ENCODE measurements around the gene GIT1. TPM values are rescaled to one million over a fixed set of nuclear protein-coding genes. Genes with fewer than 3 reads are reported as not detected.
"Not testable (repeated sequence)": the region's sequence is repeated elsewhere in the genome, so short reads cannot be mapped to it uniquely, and the experiment has no call there.

GIT1 gene
- total RNA-seq, 1 donor from 2014 or later = 37.1 TPM

- DNase-seq (ENCODE audit: low spot score) = peak; percentile 76
These were observed 21.7 kb downstream of the GIT1 start for GRCh38 chr17:29567554-29568330.

- no peak for DNase-seq (ENCODE audit: low spot score)
These were observed 22.2 kb downstream of the GIT1 start for GRCh38 chr17:29567304-29567553.

GRCh38 chr17:29566473-29567303 lies 22.8 kb downstream of the GIT1 start, which contains the start of gene ABHD15:
Gene ABHD15, minus strand, starts transcription at chr17:29567037. Its CDS starts 71 bp downstream, at chr17:29566966.
- DNase-seq (ENCODE audit: low spot score) = peak; percentile 75

- peak; percentile 54 for DNase-seq (ENCODE audit: low spot score)
These were observed 23.6 kb downstream of the GIT1 start for GRCh38 chr17:29565643-29566472.

GRCh38 chr17:29563816-29564215 lies 25.6 kb downstream of the GIT1 start:
- DNase-seq (ENCODE audit: low spot score) = no peak

- DNase-seq (ENCODE audit: low spot score) = no peak
These were observed 26.8 kb downstream of the GIT1 start for GRCh38 chr17:29562615-29563014.

- no peak for DNase-seq (ENCODE audit: low spot score)
These were observed 27.6 kb downstream of the GIT1 start for GRCh38 chr17:29561554-29562517.

GRCh38 chr17:29560316-29560715 lies 29.1 kb downstream of the GIT1 start:
- no peak for DNase-seq (ENCODE audit: low spot score)

GRCh38 chr17:29559640-29560039 lies 29.8 kb downstream of the GIT1 start:
- no peak for DNase-seq (ENCODE audit: low spot score)

- not testable (repeated sequence) for DNase-seq (ENCODE audit: low spot score)
These were observed 31.3 kb downstream of the GIT1 start for GRCh38 chr17:29558139-29558538.

GRCh38 chr17:29557739-29558116 lies 31.7 kb downstream of the GIT1 start:
- DNase-seq (ENCODE audit: low spot score) = no peak

GRCh38 chr17:29557085-29557738 lies 32.2 kb downstream of the GIT1 start:
- DNase-seq (ENCODE audit: low spot score) = no peak

- DNase-seq (ENCODE audit: low spot score) = no peak
These were observed 33.6 kb downstream of the GIT1 start for GRCh38 chr17:29555840-29556239.

- no peak for DNase-seq (ENCODE audit: low spot score)
These were observed 40.1 kb downstream of the GIT1 start for GRCh38 chr17:29549177-29549923.

- no peak for DNase-seq (ENCODE audit: low spot score)
These were observed 42.6 kb downstream of the GIT1 start for GRCh38 chr17:29546830-29547229.

- DNase-seq (ENCODE audit: low spot score) = no peak
These were observed 43.4 kb downstream of the GIT1 start for GRCh38 chr17:29546085-29546484.

GRCh38 chr17:29544066-29544465 lies 45.4 kb downstream of the GIT1 start:
- no peak for DNase-seq (ENCODE audit: low spot score)

- no peak for DNase-seq (ENCODE audit: low spot score)
These were observed 55.5 kb downstream of the GIT1 start for GRCh38 chr17:29533976-29534375.

- no peak for DNase-seq (ENCODE audit: low spot score)
These were observed 63.1 kb downstream of the GIT1 start for GRCh38 chr17:29526322-29526721.

GRCh38 chr17:29524692-29525091 lies 64.8 kb downstream of the GIT1 start:
- DNase-seq (ENCODE audit: low spot score) = no peak
